Stimulated activated CD4-positive, alpha-beta T cell treated with anti-CD3 and anti-CD28 coated beads, Interleukin-12 subunit alpha, Interleukin-12 subunit beta, amount 100 ng/mL, for 24 hours (primary cell): ENCODE data around the gene ARHGEF12.

Experiments used
- DNase-seq, 2 experiments: peaks; one replicate each; pipeline ENCODE4 v3.0.0-alpha.2; 2020; ENCODE audit warnings: low read depth in 2 of 2

ARHGEF12 gene

DNA sequence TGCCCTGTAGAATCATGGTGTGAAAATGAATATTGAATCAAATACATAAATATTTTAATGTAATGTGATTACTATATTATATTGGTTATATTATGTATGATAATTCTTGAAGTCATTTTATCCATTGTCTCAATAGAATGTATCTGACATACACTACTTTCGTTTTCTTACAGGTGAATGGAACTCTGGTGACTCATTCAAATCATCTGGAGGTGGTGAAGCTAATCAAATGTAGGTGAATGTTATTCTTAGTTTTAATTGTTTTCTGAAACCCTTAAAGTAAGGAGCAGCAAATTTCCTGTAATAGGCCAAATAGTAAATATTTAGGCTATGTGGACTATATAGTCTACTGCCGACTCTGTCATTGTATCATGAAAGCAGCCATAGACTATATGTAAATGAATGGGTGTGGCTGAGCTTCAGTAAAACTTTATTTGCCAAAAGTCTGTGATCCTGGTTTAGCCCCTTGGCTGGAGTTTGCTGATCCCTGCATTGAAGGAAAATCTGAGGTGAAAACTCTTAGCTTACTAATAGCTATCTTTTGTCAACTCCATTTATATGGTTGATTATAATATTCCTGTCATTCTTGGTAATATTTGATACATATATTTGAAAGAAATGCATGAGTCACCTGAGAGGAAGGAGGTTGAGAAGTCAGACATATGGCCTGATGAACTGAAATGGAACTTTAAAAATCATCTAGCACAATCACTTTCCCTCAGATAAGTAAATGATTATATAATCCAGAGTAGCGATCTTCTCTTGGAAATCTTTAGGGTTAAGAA is 88.2 kb downstream of the ARHGEF12 start:
- DNase-seq = no peak

DNA sequence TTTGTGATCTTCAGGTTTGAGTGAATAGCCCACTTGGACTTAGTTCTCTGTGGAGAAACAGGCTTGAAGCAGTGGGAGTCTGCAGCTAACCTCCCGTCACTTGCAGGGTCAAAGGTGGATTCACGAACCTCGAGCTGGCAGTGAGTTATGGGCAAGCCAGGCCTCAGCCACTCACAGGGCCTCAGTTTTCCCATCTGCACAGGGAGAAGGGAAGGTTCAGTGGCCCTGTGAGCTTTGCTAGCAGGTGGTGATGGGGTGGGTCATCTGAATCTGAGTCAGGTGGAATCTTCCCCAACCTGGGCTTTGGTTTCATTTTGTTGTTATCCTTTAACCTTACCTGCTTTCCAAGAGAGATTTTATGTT is 88.7 kb downstream of the ARHGEF12 start:
- DNase-seq = no peak

DNA sequence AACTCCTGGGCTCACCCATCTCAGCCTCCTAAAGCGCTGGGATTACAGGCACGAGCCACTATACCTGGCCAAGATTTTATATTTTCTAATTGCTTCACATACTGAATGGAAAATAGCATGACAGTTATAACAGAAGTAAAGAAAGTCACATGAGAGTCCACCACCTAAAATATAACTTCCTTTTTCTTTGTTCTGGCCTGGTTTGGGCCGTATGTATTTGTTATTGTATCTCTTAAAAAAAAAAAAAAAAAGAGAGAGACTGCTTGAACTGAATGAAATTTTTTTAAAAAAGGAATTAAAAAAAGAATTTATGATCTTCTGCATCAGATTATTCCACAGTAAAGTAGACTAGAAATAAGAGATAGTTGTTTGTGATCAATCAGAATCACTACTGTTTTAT is 89.3 kb downstream of the ARHGEF12 start:
- DNase-seq = no peak

DNA sequence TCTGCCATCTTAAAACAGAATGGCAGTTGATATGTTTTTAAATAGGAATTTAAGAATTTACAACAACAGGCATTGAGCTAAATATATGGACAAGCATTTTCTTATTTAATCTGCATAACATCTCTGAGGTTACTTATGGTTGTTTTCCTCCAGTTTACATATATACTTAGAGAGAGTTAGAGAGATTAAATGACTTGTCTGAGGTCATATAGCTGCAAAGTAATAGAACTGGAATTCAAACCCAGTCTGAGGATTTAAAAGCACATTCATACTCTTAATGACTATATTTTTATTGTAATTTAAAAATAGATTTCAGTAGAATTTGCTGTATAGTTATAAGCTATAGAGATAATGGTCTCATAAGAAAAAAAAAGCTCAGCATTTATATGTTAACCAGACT is 93.9 kb downstream of the ARHGEF12 start:
- DNase-seq = no peak

DNA sequence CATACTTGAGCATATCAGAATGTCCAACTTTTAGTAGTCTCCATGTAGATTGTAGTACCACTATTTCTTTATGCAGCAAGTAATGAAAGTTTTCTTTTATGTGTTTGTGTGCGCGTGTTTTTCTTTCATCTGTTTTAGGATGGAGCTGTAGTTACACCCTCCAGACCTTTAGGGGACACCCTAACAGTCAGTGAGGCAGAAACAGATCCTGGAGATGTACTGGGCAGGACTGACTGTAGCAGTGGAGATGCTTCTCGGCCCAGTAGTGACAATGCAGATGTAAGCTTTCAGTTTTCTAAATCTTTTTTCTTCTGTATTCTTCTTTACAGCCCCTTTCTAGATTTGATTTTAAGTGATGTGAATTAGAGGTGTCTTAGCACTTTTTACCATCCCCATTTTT is 95.4 kb downstream of the ARHGEF12 start:
- peak in 1 of 2 experiments; percentile 0 for DNase-seq

DNA sequence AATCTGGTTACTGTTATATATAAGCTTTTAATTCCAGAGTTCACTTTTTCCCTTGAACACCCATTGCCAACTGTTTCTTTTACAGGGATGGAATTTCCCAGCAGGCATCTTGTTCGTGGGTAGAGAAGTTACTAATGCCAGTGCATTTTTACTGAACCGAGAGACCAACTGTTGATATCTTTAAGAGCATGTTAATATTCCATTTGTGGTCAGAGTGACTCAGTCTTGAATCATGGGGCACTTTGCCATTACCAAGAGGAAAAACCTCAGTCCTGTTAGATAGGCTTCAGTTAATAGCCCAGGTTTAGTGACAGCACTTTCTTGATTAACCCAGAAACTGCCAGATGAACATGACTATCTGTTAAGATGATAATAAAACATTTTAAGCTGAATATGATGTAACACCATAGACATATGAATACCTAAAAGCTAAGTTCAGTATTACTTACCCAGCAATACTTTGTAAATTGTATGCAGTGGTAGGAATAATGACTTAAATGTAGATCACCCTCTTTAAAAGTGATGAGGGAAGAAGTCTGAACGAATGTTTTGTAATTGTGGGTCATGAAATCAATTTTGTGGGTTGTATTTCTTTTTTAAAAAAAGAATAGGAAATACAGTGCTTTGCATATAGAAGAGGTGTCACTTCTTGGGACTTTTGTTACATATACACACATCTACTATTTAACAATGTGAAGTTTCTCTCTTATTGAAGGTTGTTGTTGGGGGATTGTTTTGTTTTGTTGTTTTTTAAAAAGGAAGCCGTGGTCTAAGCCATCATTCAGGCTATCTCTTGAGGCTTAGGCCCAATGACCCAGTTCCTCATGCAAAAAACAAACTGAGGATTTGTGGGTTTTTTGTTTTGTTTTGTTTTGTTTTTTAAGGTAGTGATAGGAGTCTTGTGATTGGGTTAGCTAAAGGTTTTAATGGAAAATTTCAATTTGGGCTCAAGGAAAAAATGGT is 96.1 kb downstream of the ARHGEF12 start:
- DNase-seq = peak in 1 of 2 experiments; percentile 2

DNA sequence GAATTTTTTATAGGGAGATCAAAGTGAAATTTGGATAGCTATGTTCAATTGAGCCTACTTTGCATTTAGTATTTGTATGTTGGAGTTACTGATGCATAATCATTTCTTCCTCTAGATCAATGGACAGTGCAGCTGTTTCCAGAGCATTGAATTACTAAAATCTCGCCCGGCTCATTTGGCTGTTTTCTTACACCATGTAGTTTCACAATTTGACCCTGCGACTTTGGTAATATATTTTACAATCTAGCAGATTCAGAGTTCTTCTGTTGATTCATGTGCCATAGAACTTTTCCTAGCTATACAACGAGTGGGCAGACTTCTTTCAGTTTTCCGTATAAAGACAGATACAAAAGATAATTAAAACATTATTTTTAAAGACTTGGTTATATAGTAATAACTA is 105.4 kb downstream of the ARHGEF12 start:
- no peak for DNase-seq

DNA sequence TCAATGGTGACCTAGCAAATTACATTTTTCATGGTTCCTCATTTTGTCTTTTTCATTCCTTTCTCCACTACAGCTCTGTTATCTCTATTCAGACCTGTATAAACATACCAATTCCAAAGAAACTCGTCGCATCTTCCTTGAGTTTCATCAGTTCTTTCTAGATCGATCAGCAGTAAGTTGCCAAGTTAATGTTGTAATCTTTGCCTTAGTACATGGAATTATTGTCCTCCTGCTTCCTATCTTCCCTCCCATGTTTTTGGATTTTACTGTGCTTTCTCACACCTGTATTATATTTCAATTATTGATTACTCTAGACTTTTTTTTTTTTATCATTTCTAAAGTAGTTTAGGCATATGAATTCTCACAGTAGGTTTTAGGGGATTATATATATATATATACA is 105.8 kb downstream of the ARHGEF12 start:
- no peak for DNase-seq

DNA sequence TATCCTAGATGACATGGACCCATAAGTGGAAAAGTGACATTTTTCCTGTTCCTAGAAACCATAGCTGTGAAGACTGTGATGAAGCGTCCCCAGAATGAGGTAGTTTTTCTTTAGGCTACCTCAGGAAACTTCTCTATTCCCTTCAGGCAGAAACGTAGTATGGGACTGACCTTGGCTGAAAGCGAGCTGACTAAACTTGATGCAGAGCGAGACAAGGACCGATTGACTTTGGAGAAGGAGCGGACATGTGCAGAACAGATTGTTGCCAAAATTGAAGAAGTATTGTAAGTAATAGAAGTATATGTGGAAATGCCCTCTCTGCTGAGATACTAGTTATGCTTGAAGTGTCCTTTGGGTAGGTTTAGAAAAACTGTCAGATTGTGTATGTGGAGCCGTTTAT is 110.6 kb downstream of the ARHGEF12 start:
- no peak for DNase-seq

DNA sequence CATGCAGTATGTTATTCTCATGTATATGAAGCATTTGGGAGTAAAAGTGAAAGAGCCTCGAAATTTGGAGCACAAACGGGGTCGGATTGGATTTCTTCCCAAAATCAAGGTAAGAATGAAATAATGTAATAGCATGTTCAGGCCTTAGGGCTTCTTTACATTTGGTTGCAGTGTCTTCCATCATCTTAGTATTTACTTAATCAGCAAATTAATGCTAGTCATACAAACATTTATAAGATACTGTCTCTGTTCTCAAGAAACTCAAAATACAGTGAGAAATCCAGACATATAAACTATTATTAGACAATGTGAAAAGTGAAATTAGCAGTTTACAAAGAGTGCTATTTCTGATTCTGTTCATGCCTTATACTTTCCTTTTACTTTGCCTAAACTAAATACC is 112.0 kb downstream of the ARHGEF12 start:
- DNase-seq = no peak

DNA sequence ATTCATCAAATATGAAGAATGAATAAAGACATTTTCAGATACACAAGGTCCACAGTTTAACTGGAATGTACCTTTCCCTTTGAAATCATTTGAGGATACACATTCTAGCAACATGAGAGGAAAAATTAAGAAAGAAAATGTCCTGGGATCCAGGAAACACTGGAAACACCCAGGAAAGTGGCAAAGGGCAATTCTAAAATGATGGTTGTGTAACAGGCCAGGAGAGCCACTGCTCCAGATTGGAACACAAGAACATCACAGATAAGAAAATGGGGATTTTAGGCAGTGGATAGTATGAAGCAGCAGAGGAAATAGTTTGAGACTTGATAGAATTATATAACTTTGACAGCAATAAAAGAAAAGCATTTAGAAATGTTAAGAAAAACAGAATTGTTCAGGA is 119.3 kb downstream of the ARHGEF12 start:
- DNase-seq = no peak

DNA sequence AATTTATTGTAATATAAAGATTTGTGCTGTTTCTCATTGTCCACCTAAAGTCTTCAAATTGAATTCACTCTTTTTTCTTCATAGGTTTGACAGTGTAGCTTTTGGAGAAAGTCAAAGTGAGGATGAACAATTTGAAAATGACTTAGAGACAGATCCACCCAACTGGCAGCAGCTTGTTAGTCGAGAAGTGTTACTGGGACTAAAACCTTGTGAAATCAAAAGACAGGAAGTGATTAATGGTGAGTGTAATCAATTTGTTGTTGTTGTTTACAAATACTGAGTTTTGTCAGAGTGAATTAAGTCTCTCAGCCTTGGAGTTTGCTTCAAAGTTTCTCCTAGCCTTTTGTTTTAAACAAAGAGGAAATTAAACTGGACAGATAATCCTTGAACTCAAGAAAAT is 121.8 kb downstream of the ARHGEF12 start:
- no peak for DNase-seq

DNA sequence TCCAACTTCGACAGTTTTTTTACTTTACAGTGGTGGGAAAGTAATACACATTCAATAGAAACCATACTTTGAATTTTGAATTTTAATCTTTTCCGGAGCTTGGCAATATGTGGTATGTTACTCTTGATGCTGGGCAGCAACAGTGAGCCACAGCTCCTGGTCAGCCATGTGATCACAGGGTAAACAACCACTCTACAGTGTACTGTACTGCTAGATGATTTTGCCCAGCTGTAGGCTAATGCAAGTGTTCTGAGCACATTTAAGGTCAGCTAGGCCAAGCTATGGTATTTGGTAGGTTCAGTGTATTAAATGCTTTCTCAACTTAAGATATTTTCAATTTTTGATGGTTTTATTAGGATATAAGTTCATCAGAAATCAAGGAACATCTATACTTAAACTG is 126.6 kb downstream of the ARHGEF12 start:
- DNase-seq = no peak

DNA sequence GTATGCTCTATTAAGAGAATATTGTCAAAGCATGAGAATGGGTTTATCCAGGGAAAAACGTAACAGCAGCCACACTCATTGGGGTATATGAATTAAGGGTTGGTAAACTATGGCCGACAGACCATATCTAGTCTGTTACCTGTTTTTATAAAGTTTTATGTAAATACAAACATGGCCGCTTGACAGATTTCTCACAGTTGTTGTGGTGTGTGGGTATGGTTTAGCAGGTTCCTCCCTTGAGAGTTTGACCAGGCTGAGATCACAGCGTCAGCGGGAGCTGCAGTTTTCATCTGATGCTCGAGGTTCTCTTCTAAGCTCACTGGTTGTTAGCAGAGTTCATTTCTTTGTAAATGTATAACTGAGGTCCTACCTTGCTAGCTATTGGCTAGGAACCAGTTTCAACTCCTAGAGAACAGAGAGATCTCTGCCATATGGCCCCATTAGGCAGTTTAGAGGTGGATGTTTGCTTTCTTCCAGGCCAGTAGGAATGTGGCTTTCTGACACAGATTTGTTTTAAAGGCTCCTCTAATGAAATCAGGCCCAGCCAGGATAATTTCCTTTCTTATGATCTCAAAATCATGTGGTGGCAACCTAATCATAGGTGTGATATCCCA is 129.8 kb downstream of the ARHGEF12 start:
- DNase-seq = no peak

DNA sequence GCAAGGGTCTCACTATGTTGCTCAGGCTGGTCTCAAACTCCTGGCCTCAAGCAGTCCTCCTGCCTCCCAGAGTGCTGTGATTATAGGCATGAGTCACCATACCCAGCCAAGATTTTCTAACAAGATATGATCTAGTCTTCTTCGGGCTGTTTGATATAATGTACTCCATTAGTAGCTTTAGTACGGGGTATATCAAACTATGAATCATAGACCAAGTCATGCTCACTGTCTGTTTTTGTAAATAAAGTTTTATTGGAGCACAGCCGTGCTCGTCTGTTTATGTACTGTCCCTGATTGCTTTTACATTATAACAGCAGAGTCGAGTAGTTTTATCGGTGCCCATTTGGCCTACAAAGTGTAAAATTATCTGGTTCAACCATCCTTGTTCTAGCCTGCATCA is 131.4 kb downstream of the ARHGEF12 start:
- no peak for DNase-seq

DNA sequence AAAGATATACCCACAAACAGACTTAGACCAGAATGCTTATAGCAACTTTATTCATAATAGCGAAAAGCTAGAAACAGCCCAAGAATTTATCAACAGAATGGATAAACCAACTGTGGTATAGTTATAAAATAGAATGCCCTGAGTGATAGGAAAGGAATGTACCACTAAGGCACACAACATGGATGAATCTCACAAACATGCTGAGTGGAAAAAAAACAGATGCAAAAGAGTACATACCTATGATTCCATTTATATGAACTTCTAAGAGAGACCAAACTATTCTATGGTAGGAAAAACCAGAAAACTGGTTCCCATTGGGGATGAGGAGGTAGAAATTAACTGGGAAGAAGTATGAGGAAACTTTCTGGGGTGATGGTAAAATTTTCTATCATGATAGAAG is 134.9 kb downstream of the ARHGEF12 start:
- no peak for DNase-seq

DNA sequence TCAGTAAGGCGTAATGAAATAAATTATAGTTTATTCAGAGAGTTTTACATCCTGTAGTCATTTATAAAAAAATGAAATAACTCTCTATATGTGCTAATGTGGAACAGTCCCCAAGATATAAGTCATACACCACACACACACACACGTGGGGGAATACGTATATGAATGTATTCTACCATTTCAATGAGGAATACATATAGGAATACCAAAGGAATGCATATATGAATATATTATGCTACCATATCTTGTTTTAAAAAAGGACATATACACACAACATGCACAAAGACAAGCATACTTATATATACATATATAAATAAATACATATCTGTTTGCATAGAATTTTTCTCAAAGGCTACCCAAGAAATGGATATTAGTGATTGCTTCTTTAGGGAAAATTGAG is 135.8 kb downstream of the ARHGEF12 start:
- no peak for DNase-seq

DNA sequence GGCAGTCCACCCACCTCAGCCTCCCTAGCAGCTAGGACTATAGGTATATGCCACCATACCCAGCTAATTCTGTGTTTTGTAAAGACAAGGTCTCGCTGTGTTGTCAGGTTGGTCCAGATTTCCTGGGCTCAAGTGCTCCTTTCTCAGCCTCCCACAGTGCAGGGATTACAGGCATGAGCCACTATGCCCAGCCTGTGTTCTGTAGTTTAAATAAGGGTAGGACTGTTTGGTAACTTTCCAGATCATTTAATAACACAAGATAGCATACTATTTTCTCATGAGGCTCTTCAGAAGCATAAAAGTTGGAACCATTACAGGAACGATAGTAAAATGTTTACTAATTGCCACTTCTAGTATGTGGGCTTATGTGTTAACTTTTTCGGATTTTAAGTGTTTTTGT is 137.3 kb downstream of the ARHGEF12 start:
- no peak for DNase-seq

DNA sequence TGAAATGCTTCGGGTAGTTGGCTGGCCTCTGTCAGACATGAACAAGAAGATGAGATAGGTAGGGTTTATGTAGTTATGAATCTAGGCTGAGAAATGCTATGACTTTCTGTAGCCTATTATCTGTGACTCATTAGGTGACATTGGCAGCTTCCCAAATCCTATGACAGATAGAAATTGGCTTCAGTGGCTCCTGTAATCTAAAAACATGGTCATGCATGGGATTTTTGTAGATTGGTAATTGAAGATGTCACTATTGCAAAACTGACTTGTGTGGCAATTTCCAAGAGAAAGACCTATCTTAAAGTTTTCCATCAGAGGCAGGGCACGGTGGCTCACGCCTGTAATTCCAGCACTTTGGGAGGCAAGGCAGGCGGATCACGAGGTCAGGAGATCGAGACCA is 145.9 kb downstream of the ARHGEF12 start:
- no peak for DNase-seq

DNA sequence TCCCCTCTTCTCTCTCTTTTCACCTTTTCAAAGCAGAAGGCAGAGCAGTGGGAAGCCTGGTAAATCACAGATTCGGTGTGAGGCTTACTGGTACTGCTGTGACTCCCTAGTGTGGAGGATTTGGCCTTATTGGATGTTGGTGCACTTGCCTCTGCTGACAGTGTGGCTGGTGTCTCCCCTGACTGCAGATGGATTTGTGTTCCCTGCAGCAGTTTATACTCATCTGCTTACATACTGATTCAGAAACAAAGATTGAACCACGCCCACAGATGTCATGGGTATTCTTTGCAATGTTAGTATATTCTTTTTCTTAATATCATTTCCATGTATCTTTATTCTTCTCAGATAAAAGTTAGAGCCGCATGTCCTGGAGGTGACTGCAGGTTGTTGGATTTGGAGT is 148.5 kb downstream of the ARHGEF12 start:
- DNase-seq = no peak

DNA sequence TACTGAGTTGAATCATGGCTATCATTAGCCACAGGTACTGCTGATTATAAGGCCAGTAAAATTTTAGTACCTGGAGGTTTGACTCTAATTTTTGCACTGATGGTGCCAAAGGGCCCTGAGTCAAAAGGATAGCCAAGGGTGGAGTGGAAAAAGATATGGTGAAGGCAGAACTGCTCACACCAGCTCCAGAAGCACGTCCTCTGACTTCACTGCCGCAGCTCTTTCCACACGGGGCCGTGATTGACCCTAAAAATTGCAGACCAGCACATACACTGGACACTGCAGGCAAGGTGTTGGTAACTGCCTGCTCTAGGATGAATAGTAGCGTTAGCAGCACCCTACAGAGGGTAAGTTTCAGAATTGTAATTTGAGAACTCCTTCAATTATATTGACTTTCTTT is 149.9 kb downstream of the ARHGEF12 start:
- no peak for DNase-seq

DNA sequence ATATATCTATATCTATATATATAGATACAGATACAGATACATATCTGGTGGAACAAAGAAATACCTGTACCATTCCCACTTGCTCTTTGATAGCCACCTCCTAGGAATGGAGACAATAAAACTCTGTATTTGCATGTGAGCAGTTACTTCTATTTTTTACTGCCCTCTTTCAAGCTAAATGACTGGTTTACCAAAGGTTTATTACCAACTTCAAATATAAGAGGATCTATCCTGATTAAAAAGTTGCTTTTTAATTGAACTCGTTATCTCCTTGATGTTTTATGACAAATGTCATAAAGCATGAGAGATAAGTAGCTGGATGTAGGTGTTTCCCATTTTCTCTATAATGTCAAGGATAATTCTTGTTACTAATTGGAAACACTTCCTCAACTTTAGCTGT is 153.6 kb downstream of the ARHGEF12 start:
- DNase-seq = no peak

DNA sequence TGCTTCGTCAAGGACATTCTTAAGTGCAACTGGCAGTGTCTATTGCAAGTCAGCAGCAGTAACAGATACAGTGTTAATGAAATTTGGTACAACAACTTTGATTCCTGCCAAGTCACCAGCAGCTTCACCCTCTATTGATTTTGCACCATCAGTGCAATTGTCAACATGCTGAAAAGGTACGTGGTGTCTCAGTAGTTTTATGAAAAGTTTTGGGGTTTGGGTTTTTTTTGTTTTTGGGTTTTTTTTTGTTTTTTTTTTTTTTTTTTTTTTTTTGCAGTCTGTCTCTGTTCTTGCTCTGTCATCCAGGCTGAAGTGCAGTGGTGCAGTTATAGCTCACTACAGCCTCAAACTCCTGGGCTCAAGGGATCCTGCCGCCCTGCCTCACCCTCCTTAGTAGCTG is 156.3 kb downstream of the ARHGEF12 start:
- DNase-seq = no peak
